KOPT-K1 (cell line): Measurements from ENCODE around the gene VPS37C.
"Not testable (repeated sequence)": the region's sequence is repeated elsewhere in the genome, so short reads cannot be mapped to it uniquely, and the experiment has no call there.

Experiments used
- H3K27ac ChIP-seq: fragments of 200-600 bp; sonication (generic); 2 replicates; pipeline ENCODE4 v1.5.1; 2016; ENCODE audit warnings: antibody characterized with exemption, mild to moderate bottlenecking, low read depth, low read length; ENCODE audit not compliant: poor library complexity, severe bottlenecking
- H3K36me3 ChIP-seq: fragments of 200-600 bp; sonication (generic); 2 replicates; pipeline ENCODE4 v1.5.1; 2017; ENCODE audit warnings: antibody characterized with exemption, mild to moderate bottlenecking, low read length, moderate library complexity; ENCODE audit not compliant: insufficient read depth
- H3K9me3 ChIP-seq: fragments of 200-600 bp; sonication (generic); 2 replicates; pipeline ENCODE4 v1.5.1; 2017; ENCODE audit warnings: antibody characterized with exemption, low read length, mild to moderate bottlenecking; ENCODE audit not compliant: insufficient read depth, poor library complexity, severe bottlenecking

The VPS37C gene

GRCh38 chr11:61161190-61162091 lies at the start of gene VPS37C:
Gene VPS37C, minus strand, starts transcription at chr11:61161426. Its CDS starts 22,597 bp downstream, at chr11:61138829.
- H3K36me3 ChIP-seq: no peaks in the 10 kb centered on the region
- no peaks in the 10 kb centered on the region for H3K9me3 ChIP-seq
- H3K27ac ChIP-seq: peak within 1 kb of the TSS; percentile 71

- H3K27ac ChIP-seq, H3K9me3 ChIP-seq, H3K36me3 ChIP-seq: not testable (repeated sequence)
These were observed 49.4 kb upstream of the VPS37C start for GRCh38 chr11:61210629-61211028.

GRCh38 chr11:61207636-61208310 lies 46.5 kb upstream of the VPS37C start:
- not testable (repeated sequence) for H3K27ac ChIP-seq, H3K36me3 ChIP-seq, H3K9me3 ChIP-seq

- H3K9me3 ChIP-seq, H3K36me3 ChIP-seq, H3K27ac ChIP-seq: not testable (repeated sequence)
These were observed 43.4 kb upstream of the VPS37C start for GRCh38 chr11:61204502-61205059.

- not testable (repeated sequence) for H3K36me3 ChIP-seq, H3K27ac ChIP-seq, H3K9me3 ChIP-seq
These were observed 42.6 kb upstream of the VPS37C start for GRCh38 chr11:61203873-61204272.

GRCh38 chr11:61202950-61203746 lies 41.9 kb upstream of the VPS37C start, which contains the start of gene PGA3:
Gene PGA3, plus strand, starts transcription at chr11:61203515. Its CDS starts 50 bp downstream, at chr11:61203565.
- not testable (repeated sequence) for H3K36me3 ChIP-seq, H3K27ac ChIP-seq
- H3K9me3 ChIP-seq: peaks cover 13% of the 10 kb centered on the region

- Histone ChIP-seq H3K9me3 (peaks cover 13% of the 10 kb centered on the region), H3K36me3 (no peaks in the 10 kb centered on the region), H3K27ac (no peak overlapping the region)
These were observed 40.2 kb upstream of the VPS37C start for GRCh38 chr11:61201476-61201875.

GRCh38 chr11:61198948-61199523 lies 37.8 kb upstream of the VPS37C start:
- no peak overlapping the region for H3K27ac ChIP-seq
- H3K36me3 ChIP-seq: no peaks in the 10 kb centered on the region

GRCh38 chr11:61198361-61198760 lies 37.1 kb upstream of the VPS37C start:
- Histone ChIP-seq H3K9me3 (peaks cover 13% of the 10 kb centered on the region), H3K36me3 (no peaks in the 10 kb centered on the region), H3K27ac (no peak overlapping the region)

More at GRCh38 chr11:61198948-61199523, 37.8 kb upstream of the VPS37C start:
- H3K9me3 ChIP-seq: peaks cover 13% of the 10 kb centered on the region

GRCh38 chr11:61195719-61196118 lies 34.5 kb upstream of the VPS37C start:
- no peaks in the 10 kb centered on the region for H3K36me3 ChIP-seq
- H3K9me3 ChIP-seq: peaks cover 13% of the 10 kb centered on the region
- H3K27ac ChIP-seq: no peak overlapping the region

GRCh38 chr11:61194981-61195695 lies 33.9 kb upstream of the VPS37C start:
- Histone ChIP-seq H3K36me3 (no peaks in the 10 kb centered on the region), H3K27ac (no peak overlapping the region), H3K9me3 (peaks cover 13% of the 10 kb centered on the region)

- Histone ChIP-seq H3K9me3 (peaks cover 10% of the 10 kb centered on the region), H3K27ac (no peak overlapping the region), H3K36me3 (no peaks in the 10 kb centered on the region)
These were observed 33.0 kb upstream of the VPS37C start for GRCh38 chr11:61194169-61194671.

- peaks cover 4% of the 10 kb centered on the region for H3K9me3 ChIP-seq
- no peak overlapping the region for H3K27ac ChIP-seq
- H3K36me3 ChIP-seq: no peaks in the 10 kb centered on the region
These were observed 32.4 kb upstream of the VPS37C start for GRCh38 chr11:61193596-61193995.

GRCh38 chr11:61189933-61190332 lies 28.7 kb upstream of the VPS37C start:
- Histone ChIP-seq H3K27ac (no peak overlapping the region), H3K36me3 (no peaks in the 10 kb centered on the region), H3K9me3 (no peaks in the 10 kb centered on the region)
